GDM1 (cell line): ENCODE measurements around the gene EPS8.
"Not testable (repeated sequence)": the region's sequence is repeated elsewhere in the genome, so short reads cannot be mapped to it uniquely, and the experiment has no call there.

ENCODE experiments used
- DNase-seq: peaks from one replicate; lab custom pipeline; 2025; lab: John Stamatoyannopoulos, UW

EPS8 gene

DNA sequence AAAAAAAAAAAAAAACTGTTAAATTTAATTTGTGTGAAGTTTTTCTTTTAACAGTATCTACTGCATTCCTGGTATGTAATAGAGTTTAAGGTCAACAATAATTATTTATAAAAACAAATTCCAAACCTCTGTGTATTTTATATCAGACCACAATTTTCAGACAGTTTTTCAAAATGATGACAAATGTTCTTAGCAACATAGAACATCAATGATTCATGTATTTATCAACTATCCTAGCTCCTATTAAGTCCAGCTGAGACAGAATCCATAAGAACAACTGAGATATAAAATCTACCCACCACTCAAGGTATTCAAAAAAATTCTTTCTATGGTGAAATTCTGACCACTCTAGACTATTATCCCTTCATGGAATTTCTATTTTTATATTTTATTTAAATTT is 144.5 kb downstream of the EPS8 start:
- DNase-seq: no peak

DNA sequence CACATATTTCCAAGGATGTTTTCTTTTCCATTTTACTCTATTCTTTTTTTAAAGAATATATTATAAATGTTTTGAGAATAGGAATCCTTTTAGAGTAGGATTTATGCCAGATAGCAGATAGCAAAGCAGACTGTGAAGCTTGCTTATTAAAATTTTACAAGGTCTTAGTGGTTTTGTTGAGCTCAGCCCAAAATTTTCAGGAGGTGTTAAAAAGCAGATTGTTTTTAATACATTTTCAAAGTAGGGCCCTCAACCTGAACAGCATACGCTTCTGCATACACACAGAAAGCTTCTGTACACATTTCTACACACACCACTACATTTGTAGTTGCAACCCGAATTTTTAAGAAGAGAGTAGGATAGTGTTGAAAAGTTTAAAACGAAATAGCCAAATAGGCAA is 151.0 kb downstream of the EPS8 start:
- no peak for DNase-seq

DNA sequence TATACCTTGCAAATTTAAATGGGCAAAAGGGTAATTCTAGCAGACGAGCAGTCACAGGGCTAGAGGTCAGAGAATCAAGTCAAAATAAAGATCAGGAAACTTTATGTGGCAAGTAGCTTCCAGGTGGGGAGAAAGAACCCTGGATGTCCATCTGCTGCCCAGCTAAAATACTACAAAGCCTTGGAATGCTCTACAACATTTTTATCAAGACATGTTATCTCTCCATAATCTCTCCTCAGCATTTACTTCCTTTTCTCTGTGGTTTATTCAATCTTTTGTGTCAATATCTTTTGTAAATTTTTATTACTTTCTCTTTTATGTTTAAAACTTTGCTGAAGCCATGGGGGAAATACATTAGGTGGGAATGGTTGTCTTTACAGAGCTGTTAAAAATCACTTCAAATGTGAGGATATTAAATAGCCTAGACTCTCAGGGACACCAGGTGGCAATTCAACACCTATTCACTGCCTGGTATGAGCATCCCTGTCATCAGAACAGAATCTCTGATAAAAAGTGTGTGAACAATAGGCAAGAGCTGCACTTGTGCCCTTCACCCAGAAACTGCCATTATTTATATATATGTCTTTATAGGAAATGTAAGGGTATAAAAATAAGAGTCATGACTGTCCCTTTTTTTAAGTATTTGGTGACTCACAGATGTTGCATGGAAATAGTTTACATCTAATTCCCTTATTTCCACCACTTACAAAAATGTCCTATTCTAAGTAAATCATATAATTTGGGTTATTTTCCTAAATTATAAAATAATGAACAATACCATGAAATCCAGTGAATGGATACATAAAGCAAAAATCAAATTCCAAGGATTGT is 152.9 kb downstream of the EPS8 start:
- no peak for DNase-seq

DNA sequence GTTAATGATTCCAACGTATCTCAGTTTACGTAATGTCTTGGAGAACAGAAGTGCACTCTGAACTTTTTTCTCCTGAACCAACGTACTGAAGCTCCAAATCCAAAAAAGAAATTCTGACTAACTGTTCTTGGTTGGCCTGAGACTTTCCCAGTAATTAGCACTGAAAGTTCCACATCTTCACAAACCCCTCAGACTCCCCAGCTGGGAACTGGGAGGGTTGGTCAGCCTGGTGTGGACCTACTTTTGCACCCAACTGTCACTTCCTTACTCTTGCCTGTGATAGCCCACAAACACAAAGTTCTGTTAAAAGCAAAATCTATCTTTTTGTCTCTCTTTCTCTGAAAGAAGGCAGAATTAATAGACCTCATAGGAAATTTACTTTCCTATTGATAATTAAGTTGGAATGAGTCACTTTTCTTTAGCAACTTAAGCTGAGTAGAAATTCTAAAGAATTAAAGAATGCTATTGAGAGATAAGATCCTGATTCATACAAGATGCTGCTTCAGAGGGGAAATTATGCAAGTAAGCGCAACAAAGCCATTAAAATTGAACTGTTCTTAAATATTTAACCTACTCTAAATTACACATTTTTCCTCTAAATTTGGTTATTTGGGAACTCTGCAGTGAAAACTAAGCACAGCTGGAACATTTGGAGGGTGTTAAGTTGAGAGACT is 155.0 kb downstream of the EPS8 start:
- DNase-seq: no peak

DNA sequence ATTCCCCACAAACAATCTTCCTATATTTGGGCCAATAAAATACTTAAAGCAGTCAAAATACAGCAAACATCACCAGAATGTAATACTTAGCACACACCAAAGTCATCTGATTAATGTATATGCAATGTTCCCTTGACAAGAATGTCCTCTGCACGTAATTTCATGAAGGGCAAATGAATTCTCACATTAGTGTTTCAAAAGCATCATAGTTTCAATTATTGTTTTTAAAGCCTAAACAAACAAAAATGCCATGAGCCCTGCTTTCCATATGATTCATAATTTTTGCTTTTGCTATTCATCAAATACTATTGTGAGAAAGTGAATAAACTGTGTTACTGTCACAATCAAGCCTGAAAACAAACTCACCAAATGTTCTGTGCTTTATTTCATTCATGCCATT is 156.0 kb downstream of the EPS8 start:
- DNase-seq: no peak

DNA sequence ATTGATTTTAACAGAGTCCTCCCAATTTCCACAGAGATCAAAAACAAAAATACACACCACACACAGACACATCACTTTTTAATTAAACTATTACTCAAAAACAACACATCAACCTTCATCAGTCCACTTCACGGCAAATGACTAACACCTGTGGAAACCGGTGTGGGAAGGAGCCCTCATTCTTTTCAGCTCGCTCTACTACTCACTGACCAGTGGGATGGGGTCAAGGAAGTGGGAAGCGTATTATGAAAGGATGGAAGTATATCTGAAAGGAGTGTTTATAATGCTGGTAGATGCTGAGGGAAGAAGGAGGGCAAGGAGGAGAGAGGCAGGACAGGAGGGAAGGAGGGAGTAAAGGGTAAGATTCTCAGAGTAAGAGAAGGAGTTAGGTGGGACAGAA is 156.5 kb downstream of the EPS8 start:
- DNase-seq: no peak

DNA sequence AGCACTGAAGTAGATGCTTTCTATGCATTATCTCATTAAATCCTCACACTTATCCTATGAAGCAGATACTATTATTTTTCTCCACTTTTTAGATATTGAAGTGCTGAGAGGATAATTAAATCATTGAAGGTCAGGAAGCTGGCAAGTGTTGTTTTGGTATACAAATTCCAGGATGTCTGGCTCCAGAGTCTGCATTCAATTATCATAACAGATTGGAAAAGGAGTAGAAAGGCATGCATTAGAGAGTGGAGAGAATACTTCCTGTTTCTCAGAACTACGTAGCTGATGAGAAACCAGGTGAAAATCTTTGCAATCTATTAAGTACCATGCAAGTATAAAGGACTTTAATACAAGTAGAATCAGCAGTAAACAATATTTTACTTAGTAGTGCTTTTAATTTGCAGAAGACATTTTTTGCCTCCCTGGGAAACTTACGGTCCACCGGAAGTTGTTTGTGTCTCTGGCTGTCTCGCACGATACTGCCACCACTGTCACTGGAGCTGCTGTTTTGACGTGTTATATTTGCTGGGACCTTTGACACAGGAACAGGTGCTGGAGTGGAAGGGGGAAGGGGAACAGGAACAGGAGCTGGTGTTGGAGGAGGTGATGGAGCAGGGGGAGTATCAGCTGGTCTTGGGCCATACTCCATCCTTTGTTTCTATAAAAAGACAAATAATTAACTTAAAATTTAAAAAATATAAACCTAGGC is 158.0 kb downstream of the EPS8 start:
- DNase-seq: no peak

DNA sequence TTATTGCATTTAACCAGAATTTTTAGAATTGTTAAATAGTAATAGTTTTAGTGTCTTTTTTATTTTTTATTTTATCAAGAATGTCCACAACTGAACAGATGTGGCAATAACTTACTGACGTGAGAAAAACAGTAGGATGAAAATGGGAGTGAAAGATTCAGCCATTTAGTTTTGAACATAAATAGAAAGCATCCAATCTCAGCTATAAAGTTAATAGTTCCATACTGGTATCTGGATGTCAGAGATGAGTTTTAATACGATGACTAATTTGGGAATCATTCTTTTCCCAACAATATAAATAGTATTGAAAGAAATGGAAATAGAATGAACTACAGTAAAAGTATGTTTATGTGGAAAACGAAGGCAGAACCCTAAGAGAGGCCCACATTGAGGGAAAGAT is 159.4 kb downstream of the EPS8 start:
- DNase-seq: no peak

DNA sequence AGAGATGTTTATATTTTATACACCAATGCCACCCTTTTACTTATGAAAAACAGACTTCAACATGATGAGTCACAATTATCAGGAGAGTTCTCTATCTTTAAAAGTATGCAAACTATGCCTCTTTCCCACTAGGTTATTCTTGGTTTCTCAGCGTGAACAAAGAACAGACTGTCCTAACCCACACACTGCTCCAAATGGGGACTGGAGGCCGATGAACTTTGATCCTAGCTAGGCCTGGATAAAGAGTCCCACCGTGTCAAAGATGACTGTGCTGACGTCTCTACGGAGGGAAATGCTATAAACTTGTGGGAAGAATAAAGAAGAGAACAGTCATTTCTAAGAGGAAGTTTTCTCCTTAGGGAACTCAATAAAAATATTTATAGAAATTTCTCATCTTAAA is 160.1 kb downstream of the EPS8 start:
- DNase-seq: no peak

DNA sequence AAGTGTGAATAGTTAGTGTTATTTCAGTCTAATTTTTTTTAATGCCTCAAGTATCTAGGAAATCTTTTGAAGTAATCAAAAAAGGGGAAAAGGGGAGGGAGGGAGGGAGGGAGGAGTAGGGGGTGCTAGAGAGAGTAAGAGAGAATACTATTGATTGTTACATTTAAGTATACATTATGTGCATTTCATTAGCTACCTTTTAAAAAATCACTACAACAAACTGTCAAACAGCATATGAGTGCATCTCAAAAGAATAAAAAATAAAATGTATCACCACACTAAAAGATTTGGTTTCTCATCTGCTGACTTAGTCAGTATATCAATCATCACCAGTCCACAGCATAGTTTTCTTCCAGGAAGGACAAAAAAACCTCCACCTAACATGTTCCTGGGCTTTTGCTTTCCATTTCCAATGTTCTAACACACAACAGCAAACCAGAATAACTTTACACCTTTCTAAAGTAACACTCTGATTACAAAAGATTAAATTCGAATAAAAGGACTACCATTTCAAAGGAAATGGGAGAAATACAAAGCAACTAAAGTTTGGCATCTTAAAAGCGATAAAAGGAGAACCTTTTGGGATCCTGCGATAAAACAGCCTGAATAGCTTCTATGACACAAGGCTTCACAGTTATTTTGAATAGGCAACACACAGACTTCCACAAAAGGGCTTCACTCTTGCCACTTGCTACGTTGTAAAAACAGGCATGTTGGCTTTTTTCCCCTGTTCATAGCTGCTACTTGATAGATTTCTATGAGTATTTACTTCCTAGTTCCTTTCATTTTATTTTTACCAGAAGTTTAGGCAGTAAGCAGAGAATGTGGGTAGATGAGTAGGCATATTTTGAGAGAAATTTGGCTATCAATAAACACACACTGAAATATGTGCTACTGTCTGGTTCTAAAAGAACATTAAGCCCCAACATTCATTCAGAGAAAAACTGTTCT is 160.9 kb downstream of the EPS8 start:
- no peak for DNase-seq

DNA sequence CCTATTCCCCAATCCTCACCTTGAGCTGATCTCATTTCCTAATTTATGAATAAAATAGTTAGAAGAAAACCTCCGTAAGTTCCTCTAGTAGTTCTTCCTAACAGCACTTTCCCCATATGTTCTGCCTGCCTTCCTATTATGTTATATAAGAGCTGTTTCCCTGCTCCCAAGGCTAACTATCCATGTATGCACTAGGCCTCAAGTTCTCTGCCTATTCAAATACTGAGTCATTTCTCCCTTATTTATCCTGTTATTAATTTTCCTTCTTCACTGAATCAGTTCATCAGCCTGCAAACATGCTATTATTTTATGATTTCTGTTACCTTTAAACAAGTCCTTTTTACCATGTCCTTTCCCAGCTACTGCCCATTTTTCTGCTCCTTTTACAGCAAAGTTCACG is 164.1 kb downstream of the EPS8 start:
- no peak for DNase-seq

DNA sequence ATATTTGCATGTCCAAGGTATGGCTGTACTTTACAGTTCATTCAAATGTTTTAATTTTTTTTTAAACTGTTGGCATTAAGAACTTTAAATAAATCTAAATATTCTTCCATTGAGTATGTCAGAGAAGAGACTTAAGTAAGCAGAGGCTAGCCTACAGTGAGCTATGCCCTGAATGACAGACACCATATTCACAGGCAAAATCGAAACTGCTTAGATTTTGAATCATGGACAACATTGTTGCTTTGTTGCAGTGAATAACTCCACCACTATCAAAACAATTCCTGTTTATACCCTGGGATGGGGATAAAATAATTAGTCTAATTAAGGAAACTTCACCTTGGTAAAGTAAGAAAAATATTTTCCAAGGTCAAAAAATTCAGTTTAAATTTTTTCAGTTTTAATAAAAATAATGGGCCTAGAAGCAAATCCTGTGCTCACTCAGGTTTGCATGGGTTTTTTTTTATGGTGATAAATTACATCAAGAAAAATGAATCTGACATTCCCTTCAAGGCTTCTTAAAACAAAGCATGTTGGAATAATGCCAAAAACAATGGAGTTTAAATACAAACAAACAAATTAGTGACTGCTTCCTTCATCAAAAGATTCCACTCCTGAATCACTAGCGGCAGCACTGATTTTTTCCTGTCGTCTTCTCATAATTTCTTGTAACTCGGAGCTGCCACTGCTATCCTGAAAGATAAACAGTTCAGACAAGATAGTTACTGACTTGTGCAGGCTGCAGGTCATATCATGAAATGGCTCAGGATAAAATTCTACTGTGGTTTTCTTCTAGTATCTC is 168.2 kb downstream of the EPS8 start:
- DNase-seq: no peak

DNA sequence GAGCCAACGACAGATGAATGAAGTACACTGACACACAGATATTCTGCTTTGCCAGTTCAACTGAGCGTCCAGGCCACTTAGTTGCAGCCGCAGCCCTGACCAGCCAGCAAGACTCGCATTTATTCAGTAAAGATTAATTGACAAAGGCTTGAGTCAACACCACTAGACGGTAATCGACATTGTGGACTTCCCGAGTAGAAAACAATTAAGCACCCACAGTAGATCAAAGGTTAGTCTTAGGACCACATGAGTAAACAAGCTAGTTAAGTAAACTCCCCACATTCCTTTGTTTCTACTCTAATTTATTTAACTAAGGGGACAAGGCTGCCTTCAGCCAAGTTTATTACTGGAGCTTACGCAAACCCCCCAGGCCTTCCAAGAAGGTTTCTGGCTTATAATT is 172.7 kb downstream of the EPS8 start:
- not testable (repeated sequence) for DNase-seq

DNA sequence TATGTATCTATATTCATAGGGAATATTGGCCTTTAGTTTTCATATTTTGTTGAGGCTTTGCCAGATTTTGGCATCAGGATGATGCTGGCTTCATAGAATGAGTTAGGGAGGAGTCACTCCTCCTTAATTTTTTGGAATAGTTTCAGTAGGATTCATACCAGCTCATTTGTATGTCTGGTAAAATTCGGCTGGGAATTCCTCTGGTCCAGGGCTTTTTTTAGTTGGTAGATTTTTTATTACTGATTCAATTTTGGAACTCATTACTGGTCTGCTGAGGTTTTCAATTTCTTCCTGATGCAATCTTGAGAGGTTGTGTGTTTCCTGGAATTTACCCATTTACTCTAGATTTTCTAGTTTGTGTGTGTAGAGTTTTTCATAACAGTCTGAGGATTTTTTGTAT is 175.2 kb downstream of the EPS8 start:
- DNase-seq: no peak

DNA sequence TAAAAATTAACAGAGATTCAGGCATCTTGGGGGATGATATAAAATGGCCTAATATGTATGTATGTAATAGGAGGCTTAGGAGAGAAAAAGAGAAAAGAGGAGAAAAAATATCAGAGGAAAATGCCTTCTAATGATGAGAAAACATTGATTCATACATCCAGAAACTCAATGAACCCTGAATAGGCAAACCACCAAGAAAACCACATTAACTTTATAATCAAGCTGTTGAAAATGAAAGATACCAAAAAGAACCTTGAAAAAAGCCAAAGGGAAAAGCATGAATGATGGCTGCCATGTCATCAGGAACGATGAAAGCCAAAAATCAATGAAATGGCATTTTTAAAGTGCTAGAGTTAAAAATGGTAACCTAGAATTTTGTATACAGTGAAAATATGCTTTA is 180.2 kb downstream of the EPS8 start:
- DNase-seq: no peak

DNA sequence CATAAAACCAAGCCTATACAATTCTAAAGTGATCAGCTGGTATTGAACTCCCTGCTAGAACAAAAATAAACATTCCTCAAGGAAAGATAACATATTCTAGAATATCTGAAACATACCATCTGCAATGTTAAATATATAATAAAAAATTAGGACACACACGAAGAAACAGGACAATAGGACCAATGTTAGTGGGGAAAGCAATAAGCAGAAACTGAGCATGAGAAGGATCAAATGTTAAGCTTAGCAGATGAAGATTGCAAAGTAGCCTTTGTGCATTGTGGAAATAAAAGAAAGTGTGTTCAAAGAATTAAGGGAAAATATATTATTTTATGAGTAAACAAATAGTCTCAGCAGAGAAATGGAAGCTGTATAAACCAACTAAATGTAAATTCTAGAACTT is 180.8 kb downstream of the EPS8 start:
- DNase-seq: no peak

DNA sequence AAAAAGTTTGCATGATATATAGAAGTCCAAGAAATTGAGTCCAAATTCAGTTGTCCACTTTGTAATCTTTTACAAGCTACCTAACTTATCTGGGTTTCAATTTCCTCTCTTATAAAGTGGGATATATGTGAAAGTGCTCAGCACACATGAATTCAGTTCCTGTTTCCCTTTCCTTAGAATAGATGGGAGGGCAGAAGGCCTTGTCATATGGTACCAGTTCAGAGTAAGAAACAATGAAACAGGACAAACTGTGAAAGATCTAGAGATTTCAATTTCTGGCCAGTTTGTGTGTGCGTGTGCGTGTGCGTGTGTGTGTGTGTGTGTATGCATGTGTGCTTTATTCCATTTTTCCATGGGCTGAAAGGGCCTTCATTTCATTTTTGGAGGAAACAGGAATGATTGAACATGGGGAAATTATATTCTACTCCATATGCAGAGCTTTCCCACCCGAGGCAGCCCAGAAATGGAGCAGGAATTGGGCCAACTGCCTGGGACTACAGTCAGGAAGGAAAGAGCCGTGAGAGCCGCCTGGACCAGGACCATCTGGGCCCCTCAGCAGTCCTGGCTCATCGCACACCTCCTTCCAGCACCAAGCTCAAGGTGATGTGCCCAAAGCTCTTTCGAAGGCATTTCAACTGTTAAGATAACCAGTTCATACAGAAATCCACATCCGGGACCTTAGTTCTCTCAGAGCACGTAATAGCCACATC is 183.2 kb downstream of the EPS8 start:
- DNase-seq: no peak

DNA sequence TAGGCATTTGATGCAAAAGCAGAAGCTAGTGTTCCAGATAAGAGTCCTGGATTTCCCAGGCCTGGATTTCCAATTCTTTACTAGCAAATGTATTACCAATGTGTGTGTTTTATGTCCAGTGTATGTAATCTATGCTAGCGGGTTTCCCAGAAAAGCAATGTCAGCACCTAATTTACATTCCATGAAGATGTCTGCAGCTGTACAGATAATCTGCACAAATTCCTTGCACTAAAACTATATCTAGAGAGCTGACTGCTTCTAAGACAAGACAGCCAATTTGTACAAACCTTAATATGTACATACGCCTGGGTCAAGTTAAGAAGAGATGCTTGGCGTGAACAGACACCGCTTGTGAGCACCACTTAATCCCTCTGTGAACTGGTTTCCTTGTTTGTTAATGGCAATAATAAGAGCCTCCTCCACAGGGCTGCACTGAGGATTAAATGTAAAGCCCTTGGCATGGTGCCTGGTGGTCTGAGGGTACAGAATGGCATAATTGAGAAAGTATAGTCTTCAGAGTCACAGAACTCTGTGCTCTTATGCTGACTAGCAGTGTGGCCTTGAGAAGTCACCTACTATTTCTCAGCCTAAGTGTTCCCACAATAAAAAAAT is 185.6 kb downstream of the EPS8 start:
- no peak for DNase-seq

DNA sequence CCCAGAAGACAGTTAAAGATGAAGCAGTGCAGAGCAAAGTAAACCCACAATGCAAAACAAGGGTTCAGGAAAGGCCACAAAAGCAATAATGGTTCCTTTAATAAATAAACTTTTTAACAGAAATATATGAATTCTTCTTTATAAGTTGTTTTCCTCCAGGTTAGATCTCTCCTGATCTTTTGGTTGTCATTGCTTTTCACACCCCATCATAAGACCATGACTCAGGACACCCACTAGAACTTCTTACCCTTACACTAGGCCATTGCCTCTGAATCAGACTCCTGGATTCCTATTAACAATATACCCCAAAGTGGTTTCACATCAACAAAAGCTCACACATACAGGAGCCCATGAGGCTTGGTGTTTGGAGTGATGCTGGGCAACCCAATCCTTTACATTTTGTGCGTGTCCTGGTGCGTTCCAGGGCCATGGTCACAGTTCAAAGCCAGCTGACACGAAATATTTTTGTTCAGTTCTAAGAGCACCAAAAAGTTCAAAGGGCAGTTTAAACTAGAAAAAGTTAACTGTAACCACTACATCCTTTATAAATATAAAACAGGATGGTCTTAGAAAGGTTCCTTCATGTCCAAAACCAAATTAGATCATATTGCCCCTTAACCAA is 187.0 kb downstream of the EPS8 start:
- no peak for DNase-seq
